Keratinocyte (primary cell): ENCODE measurements around the gene HSPG2. TPM values are rescaled to one million over a fixed set of nuclear protein-coding genes. Genes with fewer than 3 reads are reported as not detected.
"Not testable (repeated sequence)": the region's sequence is repeated elsewhere in the genome, so short reads cannot be mapped to it uniquely, and the experiment has no call there.

Experiments used
- DNase-seq: peaks from one replicate; pipeline ENCODE4 v3.0.0-alpha.2; 2011; ENCODE audit warnings: low read depth, missing footprints, low spot score
- FAIRE-seq: peaks from 2 replicates; lab custom pipeline; 2011; peaks lifted over from hg19 to GRCh38; lab: Jason Lieb, UNC
- H2AFZ ChIP-seq: 2 replicates; pipeline ENCODE4 v1.6.0; 2012; ENCODE audit warnings: low read length, control low read depth, inconsistent platforms; ENCODE audit not compliant: control insufficient read depth
- H3K27ac ChIP-seq: 2 replicates; pipeline ENCODE4 v1.5.1; 2011; ENCODE audit warnings: low read length; ENCODE audit not compliant: control insufficient read depth, insufficient read depth
- H3K27me3 ChIP-seq: 3 replicates; pipeline ENCODE4 v1.6.0; 2011; ENCODE audit warnings: low read length; ENCODE audit not compliant: control insufficient read depth, insufficient read depth; ENCODE audit errors: extremely low read depth
- H3K36me3 ChIP-seq, 2 experiments: 2 replicates in 1 of 2; 3 replicates in 1 of 2; pipeline ENCODE4 v1.5.1; 2011; ENCODE audit warnings: low read length in 2 of 2, mild to moderate bottlenecking in 1 of 2; ENCODE audit not compliant: control insufficient read depth in 2 of 2, insufficient read depth in 2 of 2; ENCODE audit errors: extremely low read depth in 1 of 2
- H3K4me1 ChIP-seq: 3 replicates; pipeline ENCODE4 v1.5.1; 2011; ENCODE audit warnings: low read length; ENCODE audit not compliant: control insufficient read depth, insufficient read depth; ENCODE audit errors: extremely low read depth
- H3K4me2 ChIP-seq: 3 replicates; pipeline ENCODE4 v1.6.0; 2011; ENCODE audit warnings: low read depth, low read length; ENCODE audit not compliant: control insufficient read depth, insufficient read depth; ENCODE audit errors: extremely low read depth
- H3K4me3 ChIP-seq, 3 experiments: fragments of 200-600 bp in 1 of 3; sonication (generic) in 1 of 3; 2 replicates in 2 of 3; 3 replicates in 1 of 3; pipeline ENCODE4 v1.5.1; 2011 to 2016; ENCODE audit warnings: low read length in 3 of 3, mild to moderate bottlenecking in 3 of 3, control low read depth in 2 of 3, inconsistent platforms in 1 of 3, low read depth in 1 of 3, mixed read lengths in 1 of 3, mixed run types in 1 of 3, moderate library complexity in 1 of 3; ENCODE audit not compliant: control insufficient read depth in 2 of 3, insufficient read depth in 2 of 3; ENCODE audit errors: extremely low read depth in 1 of 3
- H3K79me2 ChIP-seq: 2 replicates; pipeline ENCODE4 v1.6.0; 2012; ENCODE audit warnings: low read length; ENCODE audit not compliant: control insufficient read depth, insufficient read depth
- H3K9ac ChIP-seq: 3 replicates; pipeline ENCODE4 v1.6.0; 2011; ENCODE audit warnings: low read length; ENCODE audit not compliant: control insufficient read depth, insufficient read depth; ENCODE audit errors: extremely low read depth
- H3K9me1 ChIP-seq: 3 replicates; pipeline ENCODE4 v1.6.0; 2011; ENCODE audit warnings: low read length; ENCODE audit not compliant: control insufficient read depth, insufficient read depth; ENCODE audit errors: extremely low read depth
- H3K9me3 ChIP-seq: 2 replicates; pipeline ENCODE4 v1.5.1; 2012; ENCODE audit warnings: low read depth, low read length; ENCODE audit not compliant: control insufficient read depth
- H4K20me1 ChIP-seq: 3 replicates; pipeline ENCODE4 v1.6.0; 2011; ENCODE audit warnings: low read length; ENCODE audit not compliant: control insufficient read depth, insufficient read depth; ENCODE audit errors: extremely low read depth
- dilution Hi-C: fragments of 300-500 bp; cut with MboI; formaldehyde crosslinking; loops from one replicate; pipeline ENCODE4 v1.7.0; 2020; ENCODE audit warnings: low sequenced_read_pairs; ENCODE audit not compliant: extremely low pct_ligation_motif_present
- polyA plus RNA-seq, 5 experiments: library from polyadenylated mRNA; depleted of rRNA in 3 of 5; stranded (reverse) in 3 of 5; stranded (forward) in 1 of 5; unstranded in 1 of 5; fragments of >200 nt; gene quantifications; 1 replicate in 1 of 5; 2 replicates in 3 of 5; 3 replicates in 1 of 5; pipeline versions ENCODE4 v1.2.1 to v1.2.3, GENCODE V29; 2011 to 2012; ENCODE audit warnings: missing spikeins in 2 of 5, low read depth in 1 of 5, low replicate concordance in 1 of 5

Gene HSPG2
- polyA plus RNA-seq, 1 donor (not counting 4 experiments of a cell fraction or from before 2014, with no cell fraction given), result 9.0 TPM

DNA sequence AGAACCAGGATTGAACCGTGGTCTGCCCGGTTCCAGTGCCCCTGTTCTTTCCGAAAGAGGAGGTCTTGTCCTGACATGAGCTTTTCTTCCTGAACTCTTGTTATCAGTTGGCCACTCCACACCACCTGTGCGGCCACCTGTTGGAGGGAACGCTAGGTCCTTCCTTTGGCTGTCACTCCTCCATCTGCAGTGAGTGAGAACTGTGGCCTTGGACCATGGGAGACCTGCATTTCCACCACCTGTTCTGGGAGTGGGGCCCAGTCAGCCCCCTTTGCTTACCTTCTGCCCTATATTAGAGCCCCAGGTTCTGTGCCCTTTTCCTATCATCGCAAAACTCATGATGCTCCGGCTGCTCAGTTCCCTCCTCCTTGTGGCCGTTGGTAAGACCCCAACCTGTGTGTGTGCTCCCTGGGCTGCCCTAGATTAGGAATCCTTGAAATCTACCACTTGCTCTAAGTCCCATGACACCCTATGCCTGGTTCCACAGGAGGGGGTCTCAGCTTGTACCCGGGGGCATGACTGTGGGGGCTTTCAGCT, 39.7 kb upstream of the HSPG2 start, which contains the start of gene CELA3B:
Gene CELA3B, plus strand, starts transcription at position 320 of the 537 bp plus-strand sequence. Its CDS starts 18 bp downstream, at position 338.
- H3K9ac ChIP-seq, H3K4me1 ChIP-seq, DNase-seq, H3K79me2 ChIP-seq, H3K36me3 ChIP-seq, H3K4me3 ChIP-seq, H3K27me3 ChIP-seq, H3K27ac ChIP-seq, H4K20me1 ChIP-seq, H3K4me2 ChIP-seq, FAIRE-seq, H3K9me3 ChIP-seq, H3K9me1 ChIP-seq, dilution Hi-C loops, H2AFZ ChIP-seq: not testable (repeated sequence)

- H4K20me1 ChIP-seq, H3K9me3 ChIP-seq, H3K36me3 ChIP-seq, H3K4me3 ChIP-seq, FAIRE-seq, DNase-seq, H2AFZ ChIP-seq, H3K9me1 ChIP-seq, H3K4me1 ChIP-seq, H3K4me2 ChIP-seq, H3K27me3 ChIP-seq, H3K79me2 ChIP-seq, H3K9ac ChIP-seq, dilution Hi-C loops, H3K27ac ChIP-seq: not testable (repeated sequence)
Measured at GRCh38 chr1:21975296-21975695, 38.2 kb upstream of the HSPG2 start.

GRCh38 chr1:21974699-21975098, 37.6 kb upstream of the HSPG2 start:
- H2AFZ ChIP-seq, H3K9me1 ChIP-seq, H3K4me2 ChIP-seq, H3K36me3 ChIP-seq, H3K9ac ChIP-seq, H3K79me2 ChIP-seq, H4K20me1 ChIP-seq, H3K4me3 ChIP-seq, H3K4me1 ChIP-seq, dilution Hi-C loops, H3K27me3 ChIP-seq, H3K27ac ChIP-seq, H3K9me3 ChIP-seq: not testable (repeated sequence)
- DNase-seq (peak; percentile 42), FAIRE-seq (peak; percentile 81)

GRCh38 chr1:21973948-21974347, 36.8 kb upstream of the HSPG2 start:
- H3K4me1 ChIP-seq, DNase-seq, H3K4me2 ChIP-seq, H4K20me1 ChIP-seq, H3K27ac ChIP-seq, H3K4me3 ChIP-seq, H3K9ac ChIP-seq, H3K27me3 ChIP-seq, H3K9me3 ChIP-seq, H3K79me2 ChIP-seq, H3K36me3 ChIP-seq, dilution Hi-C loops, H3K9me1 ChIP-seq, H2AFZ ChIP-seq, FAIRE-seq: not testable (repeated sequence)

DNA sequence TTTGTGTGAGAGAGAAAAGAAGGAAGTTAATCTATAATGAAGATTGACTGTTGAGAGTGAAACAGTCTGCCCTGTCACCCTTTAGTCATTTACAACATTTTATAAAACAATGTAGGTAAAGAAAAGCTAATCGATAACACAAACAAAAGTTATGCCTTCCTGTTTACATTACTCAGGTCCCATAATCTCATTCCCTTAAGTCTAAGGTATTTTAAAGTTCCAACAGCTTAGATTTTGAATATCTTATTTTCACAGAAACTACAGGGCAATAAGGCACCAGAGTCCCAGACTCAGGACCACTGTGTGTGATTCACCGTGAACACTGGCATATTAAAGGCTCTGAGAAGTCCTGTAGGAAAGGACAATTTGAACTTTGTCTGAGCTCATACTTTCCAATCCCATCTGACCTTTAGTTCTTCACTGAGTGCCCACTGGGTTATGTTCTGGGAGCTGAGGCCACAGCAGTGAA, 35.9 kb upstream of the HSPG2 start:
- H3K27me3 ChIP-seq, result not testable (repeated sequence)

More for the DNA sequence above, 35.9 kb upstream of the HSPG2 start:
- H3K4me1 ChIP-seq, dilution Hi-C loops, H4K20me1 ChIP-seq, H3K9ac ChIP-seq, H3K4me2 ChIP-seq, FAIRE-seq, H3K79me2 ChIP-seq, H3K9me1 ChIP-seq, H3K36me3 ChIP-seq, H3K4me3 ChIP-seq, DNase-seq, H3K27ac ChIP-seq, H2AFZ ChIP-seq, H3K9me3 ChIP-seq: not testable (repeated sequence)
